Stimulated activated CD8-positive, alpha-beta memory T cell treated with anti-CD3 and anti-CD28 coated beads, Interleukin-7, amount 100 ng/mL, for 4 hours (primary cell): ENCODE data around the gene CD320.
A peak's percentile ranks its signal among the peaks of the same experiment; 100 is the strongest.
"Not testable (repeated sequence)": the region's sequence is repeated elsewhere in the genome, so short reads cannot be mapped to it uniquely, and the experiment has no call there.

Experiments used
- DNase-seq, 2 donors: peaks; one replicate each; pipeline ENCODE4 v3.0.0-alpha.2; 2020; ENCODE audit warnings: low read depth in 2 of 2

Gene CD320

GRCh38 chr19:8333767-8334457, 25.8 kb upstream of the CD320 start:
- no peak for DNase-seq

- no peak for DNase-seq
Measured at GRCh38 chr19:8332976-8333766, 25.0 kb upstream of the CD320 start.

GRCh38 chr19:8331263-8331845, 23.2 kb upstream of the CD320 start:
- no peak for DNase-seq

GRCh38 chr19:8329996-8330395, 21.8 kb upstream of the CD320 start:
- DNase-seq, result no peak

GRCh38 chr19:8325454-8325853, 17.3 kb upstream of the CD320 start:
- DNase-seq, result no peak

- DNase-seq, result no peak
Measured at GRCh38 chr19:8324186-8325050, 16.3 kb upstream of the CD320 start.

- DNase-seq, result no peak
Measured at GRCh38 chr19:8323781-8324185, 15.6 kb upstream of the CD320 start.

- DNase-seq, result no peak
Measured at GRCh38 chr19:8322638-8322997, 14.5 kb upstream of the CD320 start.

- DNase-seq, result no peak
Measured at GRCh38 chr19:8321986-8322637, 14.0 kb upstream of the CD320 start.

GRCh38 chr19:8321067-8321985, 13.2 kb upstream of the CD320 start, which contains the start of the genes NDUFA7 and RPS28:
NDUFA7 (minus strand) TSS chr19:8321375; CDS start chr19:8321358, 17 bp downstream.
RPS28 (plus strand) TSS chr19:8321496; CDS start chr19:8321531, 35 bp downstream.
- peak; percentile 94 to 95 for DNase-seq

GRCh38 chr19:8320564-8321066, 12.5 kb upstream of the CD320 start:
- no peak for DNase-seq

- DNase-seq, result no peak
Measured at GRCh38 chr19:8319807-8320520, 11.8 kb upstream of the CD320 start.

GRCh38 chr19:8318835-8319234, 10.7 kb upstream of the CD320 start:
- DNase-seq, result not testable (repeated sequence)

GRCh38 chr19:8316351-8317125, 8.4 kb upstream of the CD320 start:
- no peak for DNase-seq

- not testable (repeated sequence) for DNase-seq
Measured at GRCh38 chr19:8314981-8315640, 7.0 kb upstream of the CD320 start.

GRCh38 chr19:8311461-8312260, 3.5 kb upstream of the CD320 start:
- DNase-seq, result no peak
